ENCODE measurements around the gene FILIP1L. TPM values are rescaled to one million over a fixed set of nuclear protein-coding genes. Genes with fewer than 3 reads are reported as not detected.

The FILIP1L gene
- total RNA-seq, 1 donor = 213 TPM

- H3K4me3 ChIP-seq (ENCODE audit: low read depth, low read length) = no peak overlapping the region
- TF ChIP-seq, protein P1, sequence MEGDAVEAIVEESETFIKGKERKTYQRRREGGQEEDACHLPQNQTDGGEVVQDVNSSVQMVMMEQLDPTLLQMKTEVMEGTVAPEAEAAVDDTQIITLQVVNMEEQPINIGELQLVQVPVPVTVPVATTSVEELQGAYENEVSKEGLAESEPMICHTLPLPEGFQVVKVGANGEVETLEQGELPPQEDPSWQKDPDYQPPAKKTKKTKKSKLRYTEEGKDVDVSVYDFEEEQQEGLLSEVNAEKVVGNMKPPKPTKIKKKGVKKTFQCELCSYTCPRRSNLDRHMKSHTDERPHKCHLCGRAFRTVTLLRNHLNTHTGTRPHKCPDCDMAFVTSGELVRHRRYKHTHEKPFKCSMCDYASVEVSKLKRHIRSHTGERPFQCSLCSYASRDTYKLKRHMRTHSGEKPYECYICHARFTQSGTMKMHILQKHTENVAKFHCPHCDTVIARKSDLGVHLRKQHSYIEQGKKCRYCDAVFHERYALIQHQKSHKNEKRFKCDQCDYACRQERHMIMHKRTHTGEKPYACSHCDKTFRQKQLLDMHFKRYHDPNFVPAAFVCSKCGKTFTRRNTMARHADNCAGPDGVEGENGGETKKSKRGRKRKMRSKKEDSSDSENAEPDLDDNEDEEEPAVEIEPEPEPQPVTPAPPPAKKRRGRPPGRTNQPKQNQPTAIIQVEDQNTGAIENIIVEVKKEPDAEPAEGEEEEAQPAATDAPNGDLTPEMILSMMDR (IDR thresholded peaks at IDR 0.05; ENCODE audit: insufficient read depth, low read depth, low read length) = no peak
- DNase-seq (ENCODE audit: low read depth) = no peak
These were observed 14.3 kb upstream of the FILIP1L start for GRCh38 chr3:100128565-100128964.

DNA sequence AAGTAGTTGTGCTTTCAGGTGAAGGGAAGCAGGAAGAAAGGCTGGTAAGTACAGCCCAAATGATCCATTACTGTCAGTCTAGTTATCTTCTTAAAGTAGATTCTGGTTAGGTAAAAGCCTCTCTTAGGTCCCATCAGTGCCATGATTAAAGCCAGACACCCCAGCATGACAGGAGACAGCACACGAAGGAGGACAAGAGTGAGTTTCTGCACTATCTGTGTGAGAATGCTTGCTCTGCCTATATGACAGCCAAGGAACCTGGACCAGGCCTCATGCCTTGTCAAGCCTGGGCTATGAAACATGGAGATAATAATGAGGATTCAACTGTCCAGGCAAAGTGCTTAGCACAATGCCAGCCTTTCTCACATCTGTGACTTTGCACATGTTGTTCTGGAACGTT, 13.5 kb upstream of the FILIP1L start:
- no peak overlapping the region for H3K4me3 ChIP-seq (ENCODE audit: low read depth, low read length)
- DNase-seq (ENCODE audit: low read depth) = no peak
- TF ChIP-seq, protein P1 (IDR thresholded peaks at IDR 0.05; ENCODE audit: insufficient read depth, low read depth, low read length) = no peak

- DNase-seq (ENCODE audit: low read depth) = no peak
- TF ChIP-seq, protein P1 (IDR thresholded peaks at IDR 0.05; ENCODE audit: insufficient read depth, low read depth, low read length) = no peak
- no peak overlapping the region for H3K4me3 ChIP-seq (ENCODE audit: low read depth, low read length)
These were observed 11.0 kb upstream of the FILIP1L start for GRCh38 chr3:100125161-100125938.

DNA sequence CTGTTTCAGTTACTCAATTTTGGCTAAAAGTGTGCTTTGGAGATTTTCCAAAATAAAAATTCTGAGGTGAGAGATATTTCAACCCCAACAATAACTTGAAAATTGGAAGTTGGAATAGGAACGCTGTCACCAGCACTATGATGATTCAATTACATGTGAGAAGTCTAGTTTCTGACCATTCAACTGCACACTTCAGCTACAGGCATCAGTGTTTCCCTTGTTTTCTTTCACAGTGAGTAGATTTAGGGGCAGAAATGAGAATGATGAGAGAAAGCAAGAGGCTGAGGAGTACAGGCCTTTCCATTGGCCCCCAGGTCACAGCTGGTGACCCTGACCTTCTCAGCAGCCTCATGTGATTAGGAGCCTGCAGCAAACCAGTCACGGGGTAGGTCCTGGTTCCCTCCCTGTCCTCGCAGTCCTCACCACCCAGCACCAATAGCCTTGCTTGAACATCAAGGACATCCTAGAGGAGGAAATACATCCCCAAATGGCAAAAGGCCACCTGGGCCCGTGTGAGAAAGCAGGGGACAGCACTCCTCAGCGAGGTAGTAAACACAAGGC, 10.0 kb upstream of the FILIP1L start:
- no peak for DNase-seq (ENCODE audit: low read depth)
- TF ChIP-seq, protein P1 (IDR thresholded peaks at IDR 0.05; ENCODE audit: insufficient read depth, low read depth, low read length) = no peak

GRCh38 chr3:100123112-100123511, 8.8 kb upstream of the FILIP1L start:
- DNase-seq (ENCODE audit: low read depth) = no peak
- no peak overlapping the region for H3K4me3 ChIP-seq (ENCODE audit: low read depth, low read length)
- TF ChIP-seq, protein P1 (IDR thresholded peaks at IDR 0.05; ENCODE audit: insufficient read depth, low read depth, low read length) = no peak

More for the DNA sequence above, 10.0 kb upstream of the FILIP1L start:
- H3K4me3 ChIP-seq (ENCODE audit: low read depth, low read length) = no peak overlapping the region

- TF ChIP-seq, protein P1 (IDR thresholded peaks at IDR 0.05; ENCODE audit: insufficient read depth, low read depth, low read length) = no peak
- DNase-seq (ENCODE audit: low read depth) = no peak
- H3K4me3 ChIP-seq (ENCODE audit: low read depth, low read length) = no peak overlapping the region
These were observed 8.0 kb upstream of the FILIP1L start for GRCh38 chr3:100122321-100122720.
